H9 (cell line): ENCODE data around the gene MPG. TPM values are rescaled to one million over a fixed set of nuclear protein-coding genes. Genes with fewer than 3 reads are reported as not detected.

Experiments
- DNase-seq: peaks from one replicate; pipeline ENCODE4 v3.0.0-alpha.2; 2017
- H2AFZ ChIP-seq: one replicate; pipeline ENCODE4 v1.6.1; 2013; ENCODE audit warnings: mild to moderate bottlenecking, low read length, control low read depth, moderate library complexity
- H2AK5ac ChIP-seq: 2 replicates; pipeline ENCODE4 v1.6.1; 2013; ENCODE audit warnings: low read length, control low read depth, mixed read lengths; ENCODE audit not compliant: insufficient read length
- H2BK120ac ChIP-seq: one replicate; pipeline ENCODE4 v1.6.1; 2013; ENCODE audit warnings: low read depth, mild to moderate bottlenecking, low read length, control low read depth, inconsistent platforms; ENCODE audit not compliant: poor library complexity, severe bottlenecking
- H2BK12ac ChIP-seq: 2 replicates; pipeline ENCODE4 v1.6.1; 2013; ENCODE audit warnings: low read length, control low read depth, mixed read lengths, low read depth; ENCODE audit not compliant: insufficient read length
- H2BK15ac ChIP-seq: 2 replicates; pipeline ENCODE4 v1.6.1; 2013; ENCODE audit warnings: low read depth, low read length, control low read depth
- H2BK20ac ChIP-seq: one replicate; pipeline ENCODE4 v1.6.1; 2013; ENCODE audit warnings: low read depth, mild to moderate bottlenecking, low read length, control low read depth, inconsistent platforms; ENCODE audit not compliant: poor library complexity, severe bottlenecking
- H2BK5ac ChIP-seq: 2 replicates; pipeline ENCODE4 v1.6.1; 2013; ENCODE audit warnings: low read length, control low read depth, mixed read lengths; ENCODE audit not compliant: insufficient read length
- H3K14ac ChIP-seq: 2 replicates; pipeline ENCODE4 v1.6.1; 2013; ENCODE audit warnings: low read length, control low read depth; ENCODE audit not compliant: insufficient read depth
- H3K18ac ChIP-seq: 2 replicates; pipeline ENCODE4 v1.6.1; 2013; ENCODE audit warnings: low read depth, mild to moderate bottlenecking, mixed read lengths, low read length, control low read depth; ENCODE audit not compliant: insufficient read length
- H3K23ac ChIP-seq: 2 replicates; pipeline ENCODE4 v1.6.1; 2013; ENCODE audit warnings: low read length, control low read depth, mixed read lengths, low read depth; ENCODE audit not compliant: insufficient read length
- H3K23me2 ChIP-seq: 2 replicates; pipeline ENCODE4 v1.6.1; 2013; ENCODE audit warnings: low read depth, mild to moderate bottlenecking, mixed read lengths, low read length, control low read depth; ENCODE audit not compliant: insufficient read length, poor library complexity, severe bottlenecking
- H3K27ac ChIP-seq: 2 replicates; pipeline ENCODE4 v1.5.1; 2013; ENCODE audit warnings: low read length, control low read depth, mixed read lengths, low read depth; ENCODE audit not compliant: insufficient read length
- H3K27me3 ChIP-seq: 2 replicates; pipeline ENCODE4 v1.6.1; 2013; ENCODE audit warnings: low read length, control low read depth, inconsistent platforms; ENCODE audit not compliant: insufficient read depth
- H3K4ac ChIP-seq: 2 replicates; pipeline ENCODE4 v1.6.1; 2013; ENCODE audit warnings: low read depth, mild to moderate bottlenecking, control low read depth, inconsistent platforms, low read length, moderate library complexity
- H3K4me1 ChIP-seq: 2 replicates; pipeline ENCODE4 v1.6.1; 2013; ENCODE audit warnings: low read length, control low read depth, inconsistent platforms; ENCODE audit not compliant: insufficient read depth
- H3K4me2 ChIP-seq: 2 replicates; pipeline ENCODE4 v1.6.1; 2013; ENCODE audit warnings: low read length, control low read depth, mixed read lengths; ENCODE audit not compliant: insufficient read length, insufficient read depth
- H3K56ac ChIP-seq: 2 replicates; pipeline ENCODE4 v1.6.1; 2013; ENCODE audit warnings: low read depth, mild to moderate bottlenecking, mixed read lengths, low read length, control low read depth; ENCODE audit not compliant: insufficient read length
- H3K79me1 ChIP-seq: 2 replicates; pipeline ENCODE4 v1.6.1; 2013; ENCODE audit warnings: low read depth, mild to moderate bottlenecking, moderate library complexity, low read length, control low read depth, inconsistent platforms; ENCODE audit not compliant: insufficient read depth, poor library complexity, severe bottlenecking
- H3K79me2 ChIP-seq: 2 replicates; pipeline ENCODE4 v1.6.1; 2013; ENCODE audit warnings: low read length, control low read depth, inconsistent platforms; ENCODE audit not compliant: insufficient read depth
- H3K9ac ChIP-seq: 2 replicates; pipeline ENCODE4 v1.6.1; 2013; ENCODE audit warnings: low read length, control low read depth, mixed read lengths; ENCODE audit not compliant: insufficient read length; ENCODE audit errors: extremely low read depth
- H3K9me3 ChIP-seq: one replicate; pipeline ENCODE4 v1.6.1; 2013; ENCODE audit warnings: low read depth, low read length, inconsistent platforms; ENCODE audit not compliant: control insufficient read depth
- H3T11ph ChIP-seq: one replicate; pipeline ENCODE4 v1.6.1; 2013; ENCODE audit warnings: mild to moderate bottlenecking, low read length, control low read depth, inconsistent platforms
- H4K20me1 ChIP-seq: one replicate; pipeline ENCODE4 v1.6.1; 2013; ENCODE audit not compliant: control insufficient read depth, insufficient read length, insufficient read depth
- H4K5ac ChIP-seq: 2 replicates; pipeline ENCODE4 v1.6.1; 2013; ENCODE audit warnings: low read depth, mild to moderate bottlenecking, mixed read lengths, low read length, control low read depth; ENCODE audit not compliant: insufficient read length
- H4K8ac ChIP-seq: replicated peaks from 2 replicates; pipeline ENCODE4 v1.6.1; 2013; ENCODE audit warnings: low read length, control low read depth, mixed read lengths, low read depth; ENCODE audit not compliant: insufficient read length
- H4K91ac ChIP-seq: 2 replicates; pipeline ENCODE4 v1.6.1; 2013; ENCODE audit warnings: low read depth, mild to moderate bottlenecking, moderate library complexity, mixed read lengths, low read length, control low read depth; ENCODE audit not compliant: insufficient read length
- H3K27ac Mint-ChIP-seq, 3 experiments: 2 replicates in 2 of 3; 3 replicates in 1 of 3; pipeline ENCODE4 v1.8.0; 2020 to 2021; ENCODE audit warnings: mixed read lengths in 3 of 3, mild to moderate bottlenecking in 1 of 3, moderate library complexity in 1 of 3
- H3K27me3 Mint-ChIP-seq: 2 replicates; pipeline ENCODE4 v1.8.0; 2021; ENCODE audit warnings: low read depth, mild to moderate bottlenecking, moderate library complexity, mixed read lengths
- H3K36me3 Mint-ChIP-seq, 3 experiments: 2 replicates in 2 of 3; 3 replicates in 1 of 3; pipeline ENCODE4 v1.8.0; 2020 to 2021; ENCODE audit warnings: low read depth in 3 of 3, mixed read lengths in 3 of 3; ENCODE audit not compliant: insufficient read depth in 1 of 3
- H3K4me1 Mint-ChIP-seq, 2 experiments: 2 replicates each; pipeline ENCODE4 v1.8.0; 2020; ENCODE audit warnings: mixed read lengths in 2 of 2
- H3K4me3 Mint-ChIP-seq, 2 experiments: 2 replicates in 1 of 2; 3 replicates in 1 of 2; pipeline ENCODE4 v1.8.0; 2020 to 2021; ENCODE audit warnings: mild to moderate bottlenecking in 2 of 2, mixed read lengths in 2 of 2, moderate library complexity in 1 of 2
- H3K9me3 Mint-ChIP-seq, 2 experiments: 2 replicates in 1 of 2; 3 replicates in 1 of 2; pipeline ENCODE4 v1.8.0; 2020; ENCODE audit warnings: mild to moderate bottlenecking in 2 of 2, mixed read lengths in 2 of 2, moderate library complexity in 1 of 2
- CTCF ChIP-seq: fragments of 200-600 bp; sonication (generic); conservative IDR thresholded peaks from 3 replicates; pipeline ENCODE4 v1.8.0; 2021; ENCODE audit warnings: antibody characterized with exemption, mild to moderate bottlenecking
- WGBS: extraction: QIAGEN DNeasy Blood & Tissue Kit; methylation state at CpG from one replicate; pipeline ENCODE4 v1.1.7; 2013; ENCODE audit warnings: missing lambda C conversion rate, low lambda C conversion rate, mixed read lengths; ENCODE audit not compliant: insufficient read length; ENCODE audit errors: extremely low coverage; 5-methylcytosine and 5-hydroxymethylcytosine counted together
- total RNA-seq: library from RNA; stranded (reverse); gene quantifications from 2 replicates; pipeline ENCODE4 v1.2.1, GENCODE V29; 2021

The MPG gene
- total RNA-seq, 1 experiment from 2014 or later: 39.1 TPM

- peak; percentile 81 for DNase-seq
- no peak overlapping the region for H3K23ac ChIP-seq
- H3K4me2 ChIP-seq: no peak overlapping the region
- no peak overlapping the region for H3K27ac Mint-ChIP-seq
- TF ChIP-seq CTCF: peak; percentile 92
- H2AFZ ChIP-seq: no peak overlapping the region
- no peak overlapping the region for H4K91ac ChIP-seq
- H3K9me3 ChIP-seq: no peaks in the 10 kb centered on the region
- H3T11ph ChIP-seq: no peak overlapping the region
- H3K79me2 ChIP-seq: no peaks in the 10 kb centered on the region
- no peaks in the 10 kb centered on the region for H3K27me3 Mint-ChIP-seq
- no peaks in the 10 kb centered on the region for H3K23me2 ChIP-seq
- H2AK5ac ChIP-seq: no peak overlapping the region
- H4K20me1 ChIP-seq: no peaks in the 10 kb centered on the region
- no CpG with 5 or more reads among the region's 19 CpGs for WGBS
- H2BK15ac ChIP-seq: no peak overlapping the region
- H3K56ac ChIP-seq: no peak overlapping the region
- no peak overlapping the region for H2BK12ac ChIP-seq
- no peaks in the 10 kb centered on the region for H3K9me3 Mint-ChIP-seq
- peaks cover 2% of the 10 kb centered on the region; the same call in 1 of the 2 replicates for H3K4me1 ChIP-seq
- H4K8ac ChIP-seq: no peak overlapping the region
- no peak overlapping the region for H3K9ac ChIP-seq
- no peak overlapping the region for H4K5ac ChIP-seq
- no peak overlapping the region for H3K18ac ChIP-seq
- no peak overlapping the region for H2BK20ac ChIP-seq
- H3K14ac ChIP-seq: no peak overlapping the region
- peaks cover 6 to 10% of the 10 kb centered on the region in 2 experiments for H3K4me1 Mint-ChIP-seq
- no peaks in the 10 kb centered on the region for H3K79me1 ChIP-seq
- no peak overlapping the region for H3K27ac ChIP-seq
- no peak overlapping the region for H3K4me3 Mint-ChIP-seq
- no peak overlapping the region for H3K4ac ChIP-seq
- no peaks in the 10 kb centered on the region for H3K27me3 ChIP-seq
- H2BK5ac ChIP-seq: no peak overlapping the region
- no peak overlapping the region for H2BK120ac ChIP-seq
- peaks cover 0 to 30% (median 12%) of the 10 kb centered on the region in 3 experiments; a peak in 5 of 7 replicates for H3K36me3 Mint-ChIP-seq
Measured at GRCh38 chr16:117379-118365, 39.6 kb downstream of the MPG start.
